HG02938 (cell line): ENCODE measurements around the gene ST6GALNAC1.

Experiments used
- ATAC-seq: cut with Tn5 transposase; IDR thresholded peaks from one replicate; pipeline ENCODE4 v1.9.1; 2021; ENCODE audit warnings: mild to moderate bottlenecking, moderate library complexity; ENCODE audit not compliant: unreplicated experiment

ST6GALNAC1 gene, protein sequence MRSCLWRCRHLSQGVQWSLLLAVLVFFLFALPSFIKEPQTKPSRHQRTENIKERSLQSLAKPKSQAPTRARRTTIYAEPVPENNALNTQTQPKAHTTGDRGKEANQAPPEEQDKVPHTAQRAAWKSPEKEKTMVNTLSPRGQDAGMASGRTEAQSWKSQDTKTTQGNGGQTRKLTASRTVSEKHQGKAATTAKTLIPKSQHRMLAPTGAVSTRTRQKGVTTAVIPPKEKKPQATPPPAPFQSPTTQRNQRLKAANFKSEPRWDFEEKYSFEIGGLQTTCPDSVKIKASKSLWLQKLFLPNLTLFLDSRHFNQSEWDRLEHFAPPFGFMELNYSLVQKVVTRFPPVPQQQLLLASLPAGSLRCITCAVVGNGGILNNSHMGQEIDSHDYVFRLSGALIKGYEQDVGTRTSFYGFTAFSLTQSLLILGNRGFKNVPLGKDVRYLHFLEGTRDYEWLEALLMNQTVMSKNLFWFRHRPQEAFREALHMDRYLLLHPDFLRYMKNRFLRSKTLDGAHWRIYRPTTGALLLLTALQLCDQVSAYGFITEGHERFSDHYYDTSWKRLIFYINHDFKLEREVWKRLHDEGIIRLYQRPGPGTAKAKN

DNA sequence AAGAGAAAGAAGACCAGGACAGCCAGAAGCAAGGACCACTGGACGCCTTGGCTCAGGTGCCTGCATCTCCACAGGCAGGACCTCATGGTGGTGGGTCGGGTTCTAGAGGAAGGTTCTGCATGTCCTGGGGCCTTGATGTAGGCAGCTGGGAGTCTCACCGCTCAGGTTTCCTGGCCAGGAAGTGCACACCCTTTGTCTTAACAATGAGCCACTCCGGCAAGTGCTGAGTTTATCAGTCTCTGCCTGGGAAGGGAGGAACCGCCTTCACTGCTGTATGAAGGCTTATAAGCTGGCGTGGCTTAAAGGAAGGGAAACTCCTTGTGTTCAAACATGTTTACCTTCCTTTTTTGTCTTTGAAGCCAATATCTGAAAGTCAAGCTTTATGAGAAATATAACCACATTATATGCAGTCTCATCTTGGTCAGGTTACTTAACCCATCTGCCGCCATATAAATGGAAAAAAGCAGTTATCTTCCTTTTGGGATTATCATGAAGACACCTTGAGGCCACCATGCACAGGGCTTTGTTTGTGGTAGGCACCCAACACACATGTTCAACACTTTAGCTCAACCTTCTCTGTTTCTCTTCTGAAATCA, at the start of gene ST6GALNAC1:
Gene ST6GALNAC1 (minus strand): TSS at position 205 of the 596 bp plus-strand sequence. CDS start 119 bp downstream, at position 86.
- ATAC-seq = no peak

DNA sequence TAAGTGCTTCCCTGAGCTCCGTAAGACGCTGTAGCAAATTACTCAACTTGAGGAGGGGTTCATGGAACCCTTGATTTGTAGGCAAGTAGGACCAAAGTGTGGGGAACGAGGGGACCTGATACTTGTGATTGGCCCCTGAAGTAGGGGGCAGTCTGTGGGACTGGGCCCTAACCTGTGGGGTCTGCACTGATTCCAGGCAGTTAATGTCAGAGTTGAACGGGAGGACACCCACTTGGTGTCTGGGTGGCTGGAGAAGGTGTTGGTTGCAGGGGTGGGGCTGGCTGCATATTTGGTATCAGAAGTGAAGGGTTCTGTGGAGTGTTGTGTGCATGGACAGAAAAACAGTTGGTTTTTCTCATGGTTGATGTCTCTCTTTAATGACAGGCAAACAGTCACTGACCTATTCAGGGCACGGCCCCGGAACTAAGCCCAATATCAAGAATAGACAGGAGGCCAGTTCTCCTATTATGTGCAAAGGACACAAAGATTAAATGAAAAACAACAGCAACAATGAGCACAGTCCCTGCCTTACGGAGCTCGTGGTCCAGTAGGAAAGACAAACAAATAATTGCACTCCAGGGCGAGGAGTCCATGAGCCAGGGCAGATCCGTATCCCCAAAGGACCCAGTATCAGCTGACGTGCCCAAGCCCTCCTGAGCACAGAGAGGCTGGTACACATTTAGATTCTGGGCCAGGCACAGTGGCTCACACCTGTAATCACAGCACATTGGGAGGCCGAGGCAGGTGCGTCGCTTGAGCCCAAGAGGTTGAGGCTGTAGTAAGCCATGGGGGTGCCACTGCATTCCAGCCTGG, 48.0 kb upstream of the ST6GALNAC1 start:
- no peak for ATAC-seq

DNA sequence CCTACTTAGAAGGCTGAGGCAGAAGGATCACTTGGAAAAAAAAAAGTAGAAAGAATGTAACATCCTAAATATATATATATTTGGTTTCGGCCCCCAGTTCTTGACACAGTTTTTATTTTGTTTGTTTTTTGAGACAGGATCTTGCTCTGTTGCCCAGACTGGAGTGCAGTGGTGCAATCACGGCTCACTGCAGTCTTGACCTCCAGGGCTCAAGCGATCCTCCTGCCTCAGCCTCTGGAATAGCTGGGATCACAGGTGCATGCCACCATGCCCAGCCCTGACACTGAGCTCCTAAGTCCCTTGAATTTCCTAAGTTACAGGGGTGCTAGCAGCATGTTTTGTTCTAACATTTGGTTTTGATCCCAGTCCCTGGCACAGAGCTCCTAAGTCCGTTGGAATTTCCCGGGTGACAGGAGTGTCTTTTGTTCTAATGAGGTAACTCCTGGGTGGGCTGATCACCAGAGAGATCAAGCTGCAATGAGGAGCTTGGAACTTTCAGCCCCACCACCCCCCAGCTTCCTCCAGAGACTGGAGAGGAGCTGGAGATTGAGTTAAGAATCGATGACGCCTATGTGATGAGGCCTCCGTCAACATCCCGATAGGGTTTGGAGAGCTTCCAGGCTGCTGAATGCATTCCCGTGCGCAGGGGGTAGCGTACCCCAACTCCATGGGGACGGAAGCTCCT, 47.2 kb upstream of the ST6GALNAC1 start:
- no peak for ATAC-seq

DNA sequence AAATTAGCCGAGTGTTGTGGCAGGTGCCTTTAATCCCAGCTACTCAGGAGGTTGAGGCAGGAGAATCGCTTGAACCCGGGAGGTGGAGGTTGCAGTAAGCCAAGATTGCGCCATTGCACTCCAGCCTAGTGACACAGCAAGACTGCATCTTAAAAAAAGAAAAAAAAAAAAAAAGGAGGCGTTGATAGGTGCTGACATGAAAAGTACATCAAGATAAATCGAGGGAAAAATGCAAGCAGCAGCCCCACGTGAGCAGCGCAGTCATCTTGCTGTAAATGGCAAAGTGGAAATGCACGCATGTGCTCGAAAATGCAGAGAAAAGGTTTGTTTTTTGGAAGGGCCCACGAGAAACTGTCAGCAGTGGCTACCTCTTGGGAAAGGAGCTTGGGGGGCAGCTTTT, 46.3 kb upstream of the ST6GALNAC1 start:
- no peak for ATAC-seq

DNA sequence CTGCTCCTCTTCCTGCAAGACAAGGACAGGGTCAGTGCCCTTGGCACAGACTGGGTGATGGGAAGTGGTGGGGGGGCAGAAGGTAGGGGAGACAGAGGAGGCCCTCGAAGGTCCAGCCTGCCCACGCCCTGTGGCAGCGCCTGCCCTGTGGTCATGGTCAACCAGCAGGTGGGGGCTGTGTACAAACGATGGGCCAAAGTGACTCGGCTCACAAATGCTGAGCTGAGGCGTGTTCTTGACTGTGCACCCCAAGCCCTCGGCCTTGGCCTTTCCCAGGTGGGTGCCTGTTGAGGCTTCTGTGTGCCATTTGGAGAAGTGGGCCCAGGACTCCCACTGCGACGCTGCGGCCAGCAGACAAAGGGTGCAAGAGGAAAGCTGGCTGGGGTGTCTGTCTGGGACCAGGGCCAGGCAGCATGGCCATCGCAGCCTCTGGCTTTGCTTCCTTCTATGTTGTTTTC, 44.6 kb upstream of the ST6GALNAC1 start:
- no peak for ATAC-seq

DNA sequence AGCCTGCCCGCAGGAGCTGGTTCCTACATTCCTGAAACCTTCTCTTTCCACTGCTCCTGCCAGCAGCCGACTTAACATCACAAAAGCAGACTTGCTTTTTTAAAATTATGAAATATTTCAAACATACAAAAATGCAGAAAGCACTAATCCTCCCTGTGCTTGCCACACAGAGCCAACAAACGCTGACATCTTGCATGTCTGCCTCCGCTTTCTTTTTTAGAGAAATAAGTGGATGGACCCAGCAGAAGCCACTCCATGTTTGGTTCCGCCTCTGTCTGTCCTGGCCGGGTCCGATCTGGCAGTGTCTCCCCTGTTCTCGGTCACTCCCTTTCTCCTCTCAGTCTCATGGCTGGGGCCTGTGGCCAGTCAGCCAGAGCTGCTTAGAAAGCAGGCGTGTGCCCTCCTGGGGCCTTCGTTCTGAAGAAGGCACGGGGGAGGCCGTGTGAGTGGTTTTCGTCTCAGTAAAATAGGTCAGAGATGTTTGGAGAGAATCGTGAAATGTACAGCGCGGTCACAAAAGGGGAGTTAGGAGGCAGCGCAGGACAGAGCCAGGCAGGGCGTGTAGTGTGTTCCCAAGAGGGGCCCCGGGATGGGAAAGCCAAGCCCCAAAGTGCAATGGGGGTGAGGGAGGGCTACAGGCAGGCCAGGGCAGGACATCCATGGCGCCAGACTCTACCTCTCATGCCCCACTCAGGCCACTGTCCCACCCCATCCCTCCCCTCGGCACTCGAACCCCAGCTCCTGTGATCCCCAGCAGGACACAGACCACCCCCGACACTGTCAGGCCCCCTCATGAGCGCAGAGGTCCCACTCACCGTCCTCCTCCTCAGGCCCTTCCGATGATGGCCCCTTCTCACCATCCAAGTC, 44.0 kb upstream of the ST6GALNAC1 start:
- ATAC-seq = no peak

DNA sequence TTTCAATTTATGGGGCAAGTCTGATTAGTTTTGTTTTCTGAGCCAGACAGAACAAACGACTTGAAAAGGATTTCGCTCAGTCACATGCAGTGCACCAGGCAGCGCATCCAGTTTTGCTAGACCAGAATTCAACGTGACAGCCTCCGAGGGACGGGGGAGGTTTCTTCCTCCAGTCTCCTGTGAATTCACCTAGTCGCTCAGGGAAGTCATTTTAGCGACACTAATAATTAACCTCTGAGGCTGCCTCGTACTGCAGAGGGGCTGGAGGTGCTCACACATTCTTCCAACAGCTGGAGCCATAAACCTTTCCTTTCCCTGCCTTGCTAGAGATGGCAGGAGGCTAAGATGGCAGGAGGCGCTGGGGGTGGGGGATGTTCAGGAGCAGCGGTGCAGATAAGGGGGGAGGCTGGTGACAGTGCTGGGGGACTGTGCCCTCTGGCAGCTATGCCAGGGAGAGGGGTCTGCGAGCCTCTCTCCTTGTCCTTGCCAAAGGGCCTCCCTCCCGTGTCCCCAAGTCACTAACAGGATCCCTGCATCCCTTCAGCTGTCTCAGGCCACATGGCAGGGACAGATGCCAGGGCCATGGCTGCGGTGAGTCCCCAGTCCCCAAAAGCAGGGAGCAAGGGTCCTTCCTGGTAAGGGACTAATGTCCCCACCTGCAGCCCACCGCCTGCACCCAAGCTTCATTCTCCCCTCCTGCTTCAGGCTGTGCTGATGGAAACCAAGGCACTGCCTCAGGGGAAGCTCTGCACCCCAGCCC, 43.2 kb upstream of the ST6GALNAC1 start:
- no peak for ATAC-seq

DNA sequence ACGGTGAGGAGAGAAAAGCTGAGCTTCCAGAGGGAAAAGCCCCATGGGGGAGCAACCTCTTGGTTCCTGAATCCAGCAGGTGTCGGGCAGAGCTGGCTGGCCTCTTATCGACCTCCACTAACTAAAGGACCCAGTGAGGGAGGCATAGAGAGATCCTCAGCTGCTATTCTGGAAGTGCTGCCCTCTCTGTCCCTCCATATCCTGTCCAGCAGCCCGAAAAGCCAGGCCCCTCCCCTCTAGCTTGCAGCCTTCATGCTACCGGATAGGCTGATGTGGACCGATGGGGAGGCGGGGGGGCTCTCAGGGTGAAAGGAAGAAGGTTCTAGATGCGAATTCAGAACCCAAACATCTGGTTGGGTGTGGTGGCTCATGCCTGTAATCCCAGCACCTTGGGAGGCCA, 42.3 kb upstream of the ST6GALNAC1 start:
- ATAC-seq = no peak

DNA sequence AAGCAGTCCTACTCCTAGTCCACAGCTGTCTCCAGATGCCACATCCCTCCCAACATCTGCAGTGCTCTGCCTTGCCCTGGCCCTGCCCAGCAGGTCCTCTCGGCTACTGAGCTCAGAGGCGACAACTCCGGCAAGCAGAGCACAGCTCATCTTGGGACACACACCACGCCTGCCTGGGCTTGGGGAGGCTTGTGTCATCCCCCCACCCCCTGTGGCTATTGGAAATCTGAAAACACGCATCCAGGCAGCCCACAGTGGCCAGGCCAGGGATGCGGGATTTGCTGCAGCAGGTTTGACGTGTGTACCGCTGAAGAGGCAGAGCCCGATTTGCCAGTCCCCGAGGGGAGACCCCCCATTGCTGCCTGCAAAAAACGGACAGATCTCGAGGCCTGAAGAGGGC, 41.8 kb upstream of the ST6GALNAC1 start:
- ATAC-seq = no peak

DNA sequence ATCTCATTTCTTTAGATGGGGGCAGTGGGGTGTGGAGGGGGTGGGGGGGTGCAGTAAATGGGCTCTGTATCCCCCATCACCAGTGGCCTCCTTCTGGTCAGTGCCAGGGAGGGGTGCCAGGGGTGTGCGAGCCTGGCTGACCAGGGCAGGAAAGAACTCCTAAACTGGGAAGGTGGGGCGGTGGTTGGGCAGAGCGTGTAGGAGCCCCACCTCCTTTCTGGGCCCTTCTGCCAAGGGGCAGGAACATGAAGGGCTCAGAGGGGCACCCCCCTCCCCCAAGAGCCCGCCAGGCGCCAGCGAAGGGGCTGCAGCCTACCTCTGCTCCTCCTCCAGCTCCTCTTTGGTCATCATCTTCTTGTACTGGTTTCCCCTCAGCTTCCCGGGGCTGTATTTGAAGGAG, 41.2 kb upstream of the ST6GALNAC1 start:
- ATAC-seq = no peak

DNA sequence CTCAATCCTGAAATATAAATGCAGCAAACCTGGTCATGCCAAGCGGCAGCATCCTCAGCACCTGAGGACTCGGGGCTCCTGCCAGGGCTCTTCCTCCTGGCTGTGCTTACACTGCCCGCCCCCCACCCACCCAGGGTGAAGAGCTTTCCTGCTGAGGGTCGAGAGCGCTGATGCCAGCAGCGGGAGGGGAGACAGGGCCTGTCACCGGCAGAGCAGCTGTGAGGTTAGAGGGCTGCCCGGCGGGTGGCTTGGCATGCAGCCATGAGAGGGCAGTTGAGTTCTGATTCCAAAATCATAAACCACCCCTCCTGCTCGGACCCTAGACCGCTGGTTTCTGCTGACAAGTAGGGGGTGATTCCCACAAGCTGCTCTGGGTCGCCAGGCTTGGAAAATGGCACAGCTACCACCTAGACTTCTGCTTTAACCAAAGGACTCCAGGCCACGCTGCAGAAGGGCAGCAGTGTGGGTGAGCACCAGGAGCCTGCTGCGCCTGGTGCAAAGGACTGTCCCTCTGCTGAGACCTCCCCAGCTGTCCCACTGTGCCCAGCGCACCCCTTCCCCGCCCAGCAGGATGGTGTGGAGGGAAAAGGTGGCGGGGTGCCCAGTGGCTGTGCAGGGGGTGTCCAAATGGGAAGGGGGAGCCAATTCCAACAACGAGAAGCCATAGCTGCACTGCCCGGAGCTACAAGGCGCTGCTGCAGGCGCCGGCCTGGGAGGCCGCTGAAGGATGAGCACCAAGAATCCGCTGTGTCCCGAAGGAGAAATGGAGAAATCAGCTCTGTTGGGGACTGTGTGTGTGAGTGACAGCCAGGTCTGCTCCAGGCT, 40.6 kb upstream of the ST6GALNAC1 start:
- ATAC-seq = no peak

DNA sequence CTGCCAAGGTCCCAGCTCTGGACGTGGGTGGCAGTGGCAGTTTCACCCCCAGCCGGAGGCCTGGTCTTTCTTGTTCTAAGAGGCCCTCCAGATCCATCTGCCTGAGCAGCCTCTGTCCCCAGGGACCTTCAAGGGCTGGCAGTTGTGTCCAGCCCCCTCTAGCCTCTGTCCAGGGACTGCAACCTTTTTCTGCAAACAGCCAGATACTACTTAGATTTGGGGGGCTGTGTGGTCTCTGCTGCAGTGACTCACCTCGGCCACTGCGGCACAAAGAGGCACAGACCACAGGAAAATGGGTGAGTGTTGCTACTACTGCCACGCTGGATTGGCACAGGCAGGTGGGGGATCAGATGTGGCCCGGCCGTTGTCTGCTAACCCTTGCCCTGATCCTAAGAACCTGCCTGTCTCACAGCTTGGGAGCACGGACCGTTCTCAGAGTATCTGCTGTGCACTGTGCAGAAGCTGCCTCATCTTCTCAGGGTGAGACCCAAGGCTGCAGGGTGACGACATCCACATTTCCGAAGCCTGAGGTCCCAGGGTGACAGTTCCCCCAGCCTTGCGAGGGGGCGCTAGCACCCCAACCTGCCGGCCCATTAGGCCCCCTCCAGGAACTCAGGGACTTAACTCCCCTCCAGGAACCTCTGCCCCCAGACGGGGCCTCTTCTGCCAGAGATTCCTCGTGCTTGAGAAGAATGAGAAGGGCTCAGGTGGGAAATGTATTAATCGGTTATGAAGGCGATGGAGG, 39.6 kb upstream of the ST6GALNAC1 start:
- no peak for ATAC-seq

DNA sequence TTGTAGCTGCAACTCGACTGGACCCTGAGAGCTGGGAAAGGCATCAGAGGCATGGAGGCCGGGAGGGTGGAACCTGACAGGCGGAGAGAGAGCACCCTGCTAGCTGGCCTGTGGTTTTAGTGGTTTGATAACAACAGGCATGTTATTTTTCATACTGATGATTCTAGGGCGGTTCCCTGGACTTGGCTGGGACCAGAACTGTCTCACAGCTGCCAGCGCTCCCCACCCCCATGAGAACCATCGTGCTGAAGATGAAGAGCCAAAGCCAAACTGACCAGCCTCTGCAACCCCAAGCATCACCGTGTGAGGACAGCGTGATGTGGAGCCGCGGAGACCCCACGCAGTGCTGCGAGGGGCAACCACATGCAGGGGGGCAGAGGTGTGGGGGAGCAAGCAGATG, 38.7 kb upstream of the ST6GALNAC1 start:
- ATAC-seq = no peak

DNA sequence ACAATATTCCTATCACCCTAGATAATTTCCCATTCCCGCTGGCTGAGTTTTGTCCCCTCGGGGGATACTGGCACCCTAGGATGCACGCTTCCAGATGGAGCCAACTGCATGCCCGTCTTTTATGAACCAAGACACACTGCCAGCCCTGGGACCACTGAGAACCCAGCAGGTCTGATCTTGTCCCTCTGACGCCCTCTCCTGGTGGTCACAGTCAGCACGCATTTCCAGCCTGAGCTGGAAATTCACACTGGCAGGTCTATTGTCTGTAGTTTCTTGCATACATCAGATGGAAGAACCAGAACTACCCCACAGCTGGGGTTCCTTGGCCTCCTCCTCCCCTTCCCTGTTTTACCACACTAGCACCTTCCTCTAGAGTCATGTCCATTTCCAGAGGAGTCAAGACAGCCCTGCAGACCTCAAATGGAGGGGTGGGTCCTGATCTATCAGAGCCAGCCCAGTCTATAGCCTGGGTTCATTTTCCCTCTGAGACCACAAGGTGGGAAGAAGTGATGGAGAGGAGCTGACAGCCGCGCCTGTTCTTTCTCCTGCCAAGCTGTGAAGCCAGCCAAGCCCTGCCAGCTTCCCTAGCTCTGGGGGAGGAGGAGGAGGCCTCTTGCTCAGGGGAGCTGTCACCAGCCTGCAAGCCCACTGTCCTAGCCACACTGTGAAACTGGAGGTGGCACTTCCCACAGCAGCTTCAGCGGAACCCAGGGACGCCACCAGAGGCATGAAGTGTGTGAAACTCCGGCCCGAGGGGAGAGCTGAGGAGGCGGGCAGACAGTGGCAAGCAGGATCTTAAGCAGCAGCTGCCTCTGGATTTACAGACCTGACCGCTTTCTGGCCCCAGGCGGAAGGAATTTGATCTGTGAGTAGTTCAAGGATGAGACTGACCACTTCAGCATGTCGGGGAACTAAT, 37.9 kb upstream of the ST6GALNAC1 start:
- ATAC-seq = no peak

DNA sequence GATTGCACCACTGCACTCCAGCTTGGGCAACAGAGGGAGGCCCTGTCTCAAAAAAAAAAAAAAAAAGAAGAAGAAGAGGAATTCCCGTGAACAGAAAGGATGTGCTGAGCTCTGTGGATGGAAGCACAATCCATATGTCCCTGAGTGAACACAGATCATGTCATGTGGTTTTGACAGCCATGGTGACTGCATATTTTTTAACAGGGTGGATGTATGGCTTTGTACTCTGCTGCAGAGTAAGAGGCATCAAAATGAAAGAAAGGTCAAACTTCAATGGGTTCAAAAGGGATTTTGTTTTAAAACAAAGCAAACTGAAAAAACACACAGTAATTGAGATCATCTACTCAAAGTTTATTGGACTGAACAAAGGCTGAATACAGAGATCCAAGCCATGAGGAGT, 35.7 kb upstream of the ST6GALNAC1 start:
- ATAC-seq = no peak

DNA sequence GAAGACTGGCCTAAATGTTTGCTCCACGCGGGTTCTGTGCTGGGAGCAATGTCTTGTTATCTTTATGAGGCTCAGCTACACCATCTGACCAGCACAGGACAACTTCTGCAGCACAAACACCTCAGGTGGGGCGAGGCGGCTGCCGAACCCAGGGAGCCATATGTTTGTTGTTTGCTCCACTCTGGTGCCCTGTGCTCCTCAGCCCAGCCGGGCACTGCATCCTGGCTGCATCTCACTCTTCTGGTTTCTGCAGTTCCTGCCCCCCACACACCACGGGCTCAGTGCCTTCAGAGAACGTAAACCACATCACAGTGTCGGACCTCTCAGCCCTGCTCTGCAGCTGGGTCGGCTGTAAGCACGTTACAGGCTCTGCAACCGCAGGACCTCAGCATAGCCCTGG, 34.8 kb upstream of the ST6GALNAC1 start:
- ATAC-seq = no peak
